Suprapubic skin (tissue), 4 donors: ENCODE measurements around the gene BTN2A1.

Experiments used
- CTCF ChIP-seq, 2 donors: fragments of 200-600 bp in 1 of 2; fragments of 450-650 bp in 1 of 2; sonication (generic) in 1 of 2; IDR thresholded peaks; one replicate each; pipeline ENCODE4 v1.5.1; 2016 to 2019; ENCODE audit warnings: antibody characterized with exemption in 2 of 2, mild to moderate bottlenecking in 1 of 2, moderate library complexity in 1 of 2
- EP300 ChIP-seq: sonication (generic); formaldehyde crosslinking; IDR thresholded peaks from one replicate; pipeline ENCODE4 v1.6.1; 2017; ENCODE audit warnings: antibody characterized with exemption
- POLR2A ChIP-seq, 2 donors: fragments of 450-650 bp; IDR thresholded peaks; one replicate each; pipeline ENCODE4 v1.6.1; 2017; ENCODE audit warnings: antibody characterized with exemption in 2 of 2, mild to moderate bottlenecking in 2 of 2, moderate library complexity in 2 of 2
- POLR2AphosphoS5 ChIP-seq, 3 donors: sonication (generic); formaldehyde crosslinking; IDR thresholded peaks; one replicate each; pipeline ENCODE4 v1.6.1; 2017; ENCODE audit warnings: antibody characterized with exemption in 3 of 3

- no peak for TF ChIP-seq CTCF (IDR thresholded peaks at IDR 0.05)
- no peak for TF ChIP-seq POLR2A (IDR thresholded peaks at IDR 0.05)
- TF ChIP-seq EP300, result no peak
- TF ChIP-seq POLR2AphosphoS5 (IDR thresholded peaks at IDR 0.05), result no peak
Measured at GRCh38 chr6:26502165-26502564, 44.4 kb downstream of the BTN2A1 start.
